ENCODE measurements around the gene DET1.
A peak's percentile ranks its signal among the peaks of the same experiment; 100 is the strongest.
"Not testable (repeated sequence)": the region's sequence is repeated elsewhere in the genome, so short reads cannot be mapped to it uniquely, and the experiment has no call there.

The DET1 gene

GRCh38 chr15:88546248-88547129 lies at the start of gene DET1:
TSS of gene DET1 (minus strand) at chr15:88546681. CDS start at chr15:88531705, 14,976 bp downstream.
- FAIRE-seq (peak; percentile 80), DNase-seq (ENCODE audit: insufficient read length, low spot score) (peak; percentile 89)

- DNase-seq (ENCODE audit: insufficient read length, low spot score) (no peak), FAIRE-seq (no peak)
These were observed 44.9 kb upstream of the DET1 start for GRCh38 chr15:88591384-88591783.

- DNase-seq (ENCODE audit: insufficient read length, low spot score) (no peak), FAIRE-seq (no peak)
These were observed 44.3 kb upstream of the DET1 start for GRCh38 chr15:88590759-88591158.

DNA sequence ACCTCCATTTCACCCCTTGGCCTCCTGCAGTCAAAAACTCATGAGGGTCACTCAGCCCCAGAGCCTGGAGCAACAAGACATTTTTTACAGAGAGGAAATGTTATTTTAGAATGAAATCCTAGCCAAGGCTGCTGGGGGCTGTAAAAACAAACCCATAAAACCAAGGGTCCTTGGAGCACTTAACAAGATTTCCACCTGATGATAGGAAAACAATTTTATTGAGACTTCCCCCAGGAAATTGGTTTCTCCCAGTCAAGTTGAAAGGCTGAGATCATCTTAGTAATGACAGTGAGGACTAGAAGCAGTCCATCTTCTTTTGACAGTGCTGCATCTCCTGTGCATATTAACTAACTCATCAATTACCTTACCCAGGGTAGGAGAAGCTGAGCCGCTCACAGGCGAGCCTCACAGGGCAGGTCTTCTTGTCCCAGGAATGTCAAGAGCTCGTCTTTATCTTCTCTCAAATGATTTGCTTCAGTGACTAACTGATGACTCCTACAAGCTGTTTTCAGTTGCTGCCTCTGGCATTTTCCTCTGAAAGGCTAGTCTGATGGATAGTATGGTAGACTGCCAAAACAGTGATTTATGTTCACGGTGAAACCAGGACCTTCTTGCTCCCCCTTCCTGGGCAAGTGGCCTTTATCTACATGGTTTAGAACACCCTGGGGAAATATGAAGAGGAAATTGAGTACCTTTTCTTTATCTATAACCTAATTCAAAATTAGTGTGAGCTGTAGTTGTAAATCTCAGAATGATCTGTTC lies 40.1 kb upstream of the DET1 start:
- FAIRE-seq (no peak), DNase-seq (ENCODE audit: insufficient read length, low spot score) (peak; percentile 28)

DNA sequence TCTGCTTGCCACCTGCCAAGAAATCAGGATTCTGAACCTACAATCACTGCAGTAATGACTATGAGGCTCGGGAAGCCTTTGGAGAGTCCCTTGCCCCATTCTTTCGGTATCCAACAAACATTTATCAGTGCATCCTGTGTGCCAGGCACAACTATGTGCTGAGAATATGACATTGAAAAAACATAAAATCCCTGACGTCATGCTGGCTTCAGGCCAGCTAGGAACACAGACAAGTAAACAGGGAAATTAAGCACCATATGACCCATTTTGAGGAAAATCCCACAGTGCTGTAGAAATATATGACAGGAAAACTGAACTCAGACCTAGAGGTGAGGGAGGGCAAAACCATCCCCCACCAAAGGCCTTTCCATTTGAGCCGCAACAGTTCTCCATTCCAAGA lies 34.1 kb upstream of the DET1 start:
- FAIRE-seq = no peak
- no peak for DNase-seq (ENCODE audit: insufficient read length, low spot score)

DNA sequence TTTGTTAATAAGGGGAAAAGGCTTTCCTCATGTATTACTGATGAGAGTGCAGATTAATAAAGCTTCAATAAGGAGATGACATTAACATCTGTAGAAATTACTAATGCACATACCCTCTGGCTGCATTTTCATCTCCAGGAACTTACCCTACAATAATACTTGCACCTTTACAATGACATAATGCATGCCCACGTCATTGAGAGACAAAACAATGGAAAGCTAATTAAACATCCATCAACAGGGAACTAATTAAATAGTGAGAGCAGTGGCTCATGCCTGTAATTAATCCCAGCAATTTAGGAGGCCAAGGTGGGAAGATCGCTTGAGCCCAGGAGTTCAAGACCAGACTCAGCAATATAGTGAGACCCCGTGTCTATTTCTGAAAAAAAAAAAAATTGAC lies 32.8 kb upstream of the DET1 start:
- no peak for FAIRE-seq
- no peak for DNase-seq (ENCODE audit: insufficient read length, low spot score)

DNA sequence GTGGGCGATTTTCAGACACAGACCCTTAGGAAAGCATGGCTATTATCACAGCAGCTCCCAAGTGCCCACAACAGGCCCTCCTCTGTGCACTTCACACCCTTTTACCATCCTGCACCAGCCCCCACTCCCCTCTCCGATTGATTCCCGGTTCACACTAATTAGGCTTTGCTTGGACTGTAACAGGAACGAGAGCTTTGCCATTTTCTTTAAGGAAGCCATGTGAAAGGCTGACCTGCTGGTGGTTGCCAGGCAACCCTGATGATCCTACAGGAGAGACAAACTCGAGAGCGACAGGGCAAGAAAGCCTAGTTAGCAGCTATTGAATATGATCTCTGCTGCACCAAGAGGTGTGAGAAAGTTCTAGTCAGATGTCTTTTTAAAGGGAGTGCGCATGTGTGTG lies 28.2 kb upstream of the DET1 start:
- FAIRE-seq (no peak), DNase-seq (ENCODE audit: insufficient read length, low spot score) (no peak)

DNA sequence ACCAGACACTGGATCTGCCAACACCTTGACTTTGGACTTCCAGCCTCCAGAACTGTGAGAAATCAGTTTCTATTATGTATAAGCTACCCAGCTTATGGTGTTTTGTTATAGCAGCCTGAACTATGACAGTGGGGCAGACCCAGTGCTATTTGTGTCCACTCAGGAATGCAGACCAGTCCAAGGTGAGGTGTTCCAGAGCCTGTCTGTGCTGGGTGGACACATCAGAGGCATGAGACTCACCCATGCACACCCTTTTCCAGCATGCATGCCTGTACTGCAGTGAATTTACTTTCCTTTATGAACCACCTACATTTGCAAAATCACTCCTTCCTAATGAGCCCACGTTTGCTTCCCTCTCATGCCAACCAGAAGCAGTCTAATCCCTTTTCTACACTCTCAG lies 27.6 kb upstream of the DET1 start:
- FAIRE-seq (no peak), DNase-seq (ENCODE audit: insufficient read length, low spot score) (no peak)

DNA sequence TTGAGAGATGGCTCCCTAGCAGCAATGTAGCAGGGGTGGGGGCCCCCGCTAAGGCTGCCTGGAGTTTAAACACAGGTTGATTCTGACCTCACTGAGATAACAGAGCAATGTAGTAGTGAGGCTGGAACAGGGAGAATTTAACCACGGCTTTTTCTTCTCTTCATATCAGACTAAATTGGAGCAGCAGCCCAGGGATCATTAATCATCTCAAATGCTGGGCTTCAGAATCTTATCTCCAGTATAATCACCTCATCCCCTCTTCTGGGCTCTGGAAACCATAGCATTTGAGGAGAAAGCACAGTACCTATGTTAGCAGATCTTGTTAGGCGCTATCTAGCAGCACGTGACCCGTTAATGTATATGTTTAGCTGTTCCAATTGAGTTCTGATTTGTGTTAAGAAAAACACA lies 25.4 kb upstream of the DET1 start:
- DNase-seq (ENCODE audit: insufficient read length, low spot score) (no peak), FAIRE-seq (no peak)

DNA sequence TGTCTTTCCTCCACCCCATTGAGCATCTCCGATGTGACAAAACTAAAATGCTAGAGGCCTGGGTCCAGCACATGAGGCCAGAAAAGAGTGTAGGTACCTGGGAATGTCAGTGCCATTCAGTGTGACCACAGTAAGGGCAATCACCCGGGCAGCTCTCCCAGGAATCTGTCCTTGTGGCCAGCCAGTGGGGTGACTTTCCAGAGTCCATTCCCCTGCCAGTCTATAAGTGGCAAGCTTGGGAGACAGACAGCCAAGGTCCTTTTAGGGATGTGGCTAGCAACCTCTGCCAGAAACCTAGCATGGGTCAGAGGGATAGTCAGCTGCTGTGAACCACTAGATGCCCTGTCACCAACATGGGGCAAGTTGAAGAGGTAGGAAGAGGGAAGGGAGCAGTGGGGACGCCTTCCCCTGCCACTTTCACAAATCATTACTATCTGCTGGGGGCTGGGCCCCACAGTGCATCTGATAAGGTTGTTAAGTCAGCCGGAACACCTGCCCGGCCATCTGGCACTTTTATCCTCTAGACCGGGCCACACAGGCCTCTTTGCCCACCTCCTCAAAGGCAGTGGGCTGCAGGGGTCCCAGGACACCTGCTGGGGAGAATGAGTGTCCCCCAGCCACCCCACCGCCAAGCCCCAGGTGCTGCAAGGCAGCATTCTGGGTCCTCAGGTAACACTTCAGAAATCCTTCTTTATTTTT lies 24.8 kb upstream of the DET1 start:
- no peak for DNase-seq (ENCODE audit: insufficient read length, low spot score)
- FAIRE-seq = no peak

DNA sequence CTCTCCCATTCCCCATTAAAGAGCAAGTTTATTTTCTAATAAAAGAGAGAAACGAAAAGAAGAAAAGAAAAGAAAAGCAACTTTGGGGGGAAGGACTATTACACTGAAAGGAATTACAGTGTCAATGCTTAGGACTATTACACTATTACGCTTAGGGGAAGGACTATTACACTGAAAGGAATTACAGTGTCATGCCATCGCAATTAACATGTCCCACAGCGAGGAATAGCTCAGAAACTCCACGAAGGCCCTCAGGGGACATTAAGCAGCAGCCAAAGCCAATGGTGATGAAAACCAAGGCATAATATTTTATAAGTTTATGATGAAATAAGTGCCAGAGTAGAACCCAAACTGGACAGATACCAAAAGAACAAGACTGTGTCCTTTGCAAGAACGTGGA lies 22.1 kb upstream of the DET1 start:
- no peak for FAIRE-seq
- DNase-seq (ENCODE audit: insufficient read length, low spot score) = no peak

GRCh38 chr15:88564741-88565140 lies 18.3 kb upstream of the DET1 start:
- FAIRE-seq (no peak), DNase-seq (ENCODE audit: insufficient read length, low spot score) (no peak)

DNA sequence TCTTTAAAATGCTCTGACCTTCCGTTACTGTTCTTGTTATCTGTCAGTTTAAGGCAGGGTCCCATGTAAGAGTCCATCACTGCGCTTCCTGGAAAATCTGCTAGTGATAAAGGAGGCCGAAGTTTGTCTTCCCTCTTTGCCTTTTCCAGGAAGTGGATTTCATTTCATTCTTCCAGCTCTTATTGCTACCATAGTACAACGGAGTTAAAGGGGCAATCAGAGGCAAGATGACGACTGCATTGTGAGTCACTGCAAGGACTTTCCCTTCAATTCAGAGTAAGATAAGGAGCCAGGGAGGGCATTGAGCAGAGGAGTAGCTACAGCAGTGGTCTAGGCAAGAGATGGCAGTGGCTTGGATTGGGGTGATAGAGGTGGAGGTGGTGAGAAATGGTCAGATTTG lies 17.2 kb upstream of the DET1 start:
- FAIRE-seq = no peak
- DNase-seq (ENCODE audit: insufficient read length, low spot score) = no peak

DNA sequence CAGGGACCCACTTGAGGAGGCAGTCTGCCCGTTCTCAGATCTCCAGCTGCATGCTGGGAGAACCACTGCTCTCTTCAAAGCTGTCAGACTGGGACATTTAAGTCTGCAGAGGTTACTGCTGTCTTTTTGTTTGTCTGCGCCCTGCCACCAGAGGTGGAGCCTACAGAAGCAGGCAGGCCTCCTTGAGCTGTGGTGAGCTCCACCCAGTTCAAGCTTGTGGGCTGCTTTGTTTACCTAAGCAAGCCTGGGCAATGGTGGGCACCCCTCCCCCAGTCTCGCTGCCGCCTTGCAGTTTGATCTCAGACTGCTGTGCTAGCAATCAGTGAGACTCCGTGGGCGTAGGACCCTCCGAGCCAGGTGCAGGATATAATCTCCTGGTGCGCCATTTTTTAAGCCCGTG lies 13.1 kb upstream of the DET1 start:
- not testable (repeated sequence) for FAIRE-seq

DNA sequence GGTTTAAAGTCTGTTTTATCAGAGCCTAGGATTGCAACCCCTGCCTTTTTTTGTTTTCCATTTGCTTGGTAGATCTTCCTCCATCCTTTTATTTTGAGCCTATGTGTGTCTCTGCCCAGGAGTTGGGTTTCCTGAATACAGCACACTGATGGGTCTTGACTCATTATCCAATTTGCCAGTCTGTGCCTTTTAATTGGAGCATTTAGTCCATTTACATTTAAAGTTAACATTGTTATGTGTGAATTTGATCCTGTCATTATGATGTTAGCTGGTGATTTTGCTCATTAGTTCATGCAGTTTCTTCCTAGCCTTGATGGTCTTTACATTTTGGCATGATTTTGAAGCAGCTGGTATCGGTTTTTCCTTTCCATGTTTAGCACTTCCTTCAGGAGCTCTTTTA lies 11.5 kb upstream of the DET1 start:
- FAIRE-seq = not testable (repeated sequence)

More for the DNA sequence above, 13.1 kb upstream of the DET1 start:
- not testable (repeated sequence) for DNase-seq (ENCODE audit: insufficient read length, low spot score)

GRCh38 chr15:88548009-88548408 lies 1.5 kb upstream of the DET1 start:
- not testable (repeated sequence) for FAIRE-seq; DNase-seq (ENCODE audit: insufficient read length, low spot score)

More for the DNA sequence above, 11.5 kb upstream of the DET1 start:
- not testable (repeated sequence) for DNase-seq (ENCODE audit: insufficient read length, low spot score)

DNA sequence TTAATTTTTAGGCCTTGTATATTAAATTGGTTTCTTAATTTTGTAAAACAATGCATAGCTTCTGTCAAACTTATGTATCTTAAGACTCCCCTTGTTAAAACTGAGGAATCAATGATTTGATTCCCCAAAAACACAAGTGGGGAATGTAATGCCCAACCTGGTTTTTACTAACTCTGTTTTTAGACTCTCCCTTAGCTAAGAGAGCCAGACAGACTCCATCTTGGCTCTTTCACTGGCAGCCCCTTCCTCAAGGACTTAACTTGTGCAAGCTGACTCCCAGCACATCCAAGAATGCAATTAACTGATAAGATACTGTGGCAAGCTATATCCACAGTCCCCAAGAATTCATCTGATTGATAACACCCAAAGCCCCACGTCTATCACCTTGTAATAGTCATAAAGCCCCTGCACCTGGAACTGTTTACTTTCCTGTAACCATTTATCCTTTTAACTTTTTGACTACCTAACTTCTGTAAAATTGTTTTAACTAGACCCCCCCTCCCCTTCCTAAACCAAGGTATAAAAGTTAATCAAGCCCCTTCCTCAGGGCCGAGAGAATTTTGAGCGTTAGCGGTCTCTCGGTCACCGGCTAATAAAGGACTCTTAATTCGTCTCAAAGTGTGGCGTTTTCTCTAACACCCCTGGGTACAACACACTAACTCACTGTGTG lies 768 bp downstream of the DET1 start:
- FAIRE-seq; DNase-seq (ENCODE audit: insufficient read length, low spot score): not testable (repeated sequence)

DNA sequence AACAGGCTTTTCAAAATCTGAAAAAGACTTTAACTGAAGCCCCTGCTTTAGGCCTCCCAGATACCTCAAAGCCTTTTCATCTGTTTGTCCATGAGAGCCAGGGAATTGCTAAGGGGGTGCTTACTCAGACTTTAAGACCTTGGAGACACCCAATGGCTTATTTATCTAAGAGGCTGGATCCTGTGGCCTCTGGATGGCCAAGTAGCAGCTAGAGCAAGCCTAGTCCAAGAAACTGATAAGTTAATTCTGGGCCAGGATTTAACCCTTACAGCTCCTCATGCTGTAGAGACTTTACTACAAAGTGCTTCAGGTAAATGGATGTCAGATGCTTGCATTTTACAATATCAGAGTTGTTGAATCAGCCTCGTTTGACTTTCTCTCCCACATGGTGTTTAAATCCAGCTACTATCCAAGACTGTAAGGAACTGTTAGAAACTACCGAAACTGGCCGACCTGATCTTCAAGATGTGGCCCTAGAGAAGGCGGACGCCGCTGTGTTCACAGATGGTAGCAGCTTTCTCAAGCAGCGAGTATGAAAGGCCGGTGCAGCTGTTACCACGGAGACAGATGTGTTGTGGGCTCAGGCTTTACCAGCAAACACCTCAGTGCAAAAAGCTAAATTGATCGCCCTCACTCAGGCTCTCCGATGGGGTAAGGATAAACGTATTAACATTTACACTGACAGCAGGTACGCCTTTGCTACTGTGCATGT lies 3.3 kb downstream of the DET1 start:
- no peak for FAIRE-seq

DNA sequence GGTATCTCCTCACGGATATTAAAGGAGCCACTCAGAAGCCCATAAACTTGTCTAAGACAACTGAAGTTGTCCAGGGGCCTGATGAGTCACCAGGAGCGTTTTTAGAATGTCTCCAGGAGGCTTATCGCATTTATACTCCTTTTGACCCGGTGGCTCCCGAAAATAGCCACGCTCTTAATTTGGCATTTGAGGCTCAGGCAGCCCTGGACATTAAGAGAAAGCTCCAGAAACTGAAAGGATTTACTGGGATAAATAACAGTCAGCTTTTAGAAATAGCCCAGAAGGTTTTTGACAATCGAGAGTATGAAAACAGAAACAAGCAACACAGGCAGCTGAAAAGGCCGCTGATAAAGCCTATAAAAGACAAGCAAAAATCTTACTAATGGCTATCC lies 4.1 kb downstream of the DET1 start:
- FAIRE-seq (no peak), DNase-seq (ENCODE audit: insufficient read length, low spot score) (no peak)

More for the DNA sequence above, 3.3 kb downstream of the DET1 start:
- DNase-seq (ENCODE audit: insufficient read length, low spot score) = no peak

All from HTR-8/SVneo (cell line).